ENCODE data around the gene EVI2A. TPM values are rescaled to one million over a fixed set of nuclear protein-coding genes. Genes with fewer than 3 reads are reported as not detected.
"Not testable (repeated sequence)": the region's sequence is repeated elsewhere in the genome, so short reads cannot be mapped to it uniquely, and the experiment has no call there.

Gene EVI2A
- total RNA-seq, 1 donor from 2014 or later: not detected

DNA sequence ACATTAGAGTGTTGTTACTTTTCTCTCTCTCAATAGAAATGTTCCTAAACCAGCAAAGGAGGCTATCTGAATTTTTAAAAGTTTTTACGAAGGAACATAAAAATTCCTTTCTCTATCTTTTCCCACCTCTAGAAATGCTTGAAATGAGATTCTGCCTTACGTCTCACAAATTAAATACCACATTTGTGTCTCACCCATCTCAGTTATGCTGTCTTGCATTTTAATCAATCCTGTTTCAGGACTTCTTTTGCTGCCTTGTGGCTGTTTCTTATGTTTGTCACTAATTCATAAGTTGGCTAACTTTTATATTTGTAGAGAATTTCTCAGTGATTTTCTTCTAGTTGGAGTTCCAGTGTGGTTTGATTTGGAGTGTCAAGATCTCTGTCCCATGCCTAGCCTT is 27.8 kb downstream of the EVI2A start:
- FAIRE-seq: no peak
- no peaks in the 10 kb centered on the region for H3K27me3 ChIP-seq (ENCODE audit: control insufficient read depth, insufficient read depth, low read length)
- H3K4me3 ChIP-seq (ENCODE audit: low read depth, low read length): no peak overlapping the region
- no peak for DNase-seq (ENCODE audit: low read depth)
- peaks cover 2% of the 10 kb centered on the region for H3K36me3 ChIP-seq (ENCODE audit: control insufficient read depth, insufficient read depth, low read length)
- no peak for TF ChIP-seq CTCF (IDR thresholded peaks at IDR 0.05; ENCODE audit: insufficient read depth, low read length, severe bottlenecking)

- FAIRE-seq: no peak
- TF ChIP-seq CTCF (IDR thresholded peaks at IDR 0.05; ENCODE audit: insufficient read depth, low read length, severe bottlenecking): no peak
- H3K36me3 ChIP-seq (ENCODE audit: control insufficient read depth, insufficient read depth, low read length): peaks cover 2% of the 10 kb centered on the region
Measured at GRCh38 chr17:31291820-31292219, 29.6 kb downstream of the EVI2A start.

GRCh38 chr17:31289790-31290189 is 31.6 kb downstream of the EVI2A start:
- TF ChIP-seq CTCF (IDR thresholded peaks at IDR 0.05; ENCODE audit: insufficient read depth, low read length, severe bottlenecking): no peak
- H3K27me3 ChIP-seq (ENCODE audit: control insufficient read depth, insufficient read depth, low read length): no peaks in the 10 kb centered on the region
- H3K4me3 ChIP-seq (ENCODE audit: low read depth, low read length): no peak overlapping the region
- H3K36me3 ChIP-seq (ENCODE audit: control insufficient read depth, insufficient read depth, low read length): peaks cover 4% of the 10 kb centered on the region
- FAIRE-seq (no peak), DNase-seq (ENCODE audit: low read depth) (no peak)

More at GRCh38 chr17:31291820-31292219, 29.6 kb downstream of the EVI2A start:
- DNase-seq (ENCODE audit: low read depth): no peak
- Histone ChIP-seq H3K27me3 (ENCODE audit: control insufficient read depth, insufficient read depth, low read length) (no peaks in the 10 kb centered on the region), H3K4me3 (ENCODE audit: low read depth, low read length) (no peak overlapping the region)

- H3K4me3 ChIP-seq (ENCODE audit: low read depth, low read length); H3K27me3 ChIP-seq (ENCODE audit: control insufficient read depth, insufficient read depth, low read length); FAIRE-seq; H3K36me3 ChIP-seq (ENCODE audit: control insufficient read depth, insufficient read depth, low read length); DNase-seq (ENCODE audit: low read depth): not testable (repeated sequence)
Measured at GRCh38 chr17:31287932-31288331, 33.5 kb downstream of the EVI2A start.

GRCh38 chr17:31286587-31286986 is 34.8 kb downstream of the EVI2A start:
- TF ChIP-seq CTCF (IDR thresholded peaks at IDR 0.05; ENCODE audit: insufficient read depth, low read length, severe bottlenecking): no peak
- Histone ChIP-seq H3K4me3 (ENCODE audit: low read depth, low read length) (no peak overlapping the region), H3K36me3 (ENCODE audit: control insufficient read depth, insufficient read depth, low read length) (peaks cover 4% of the 10 kb centered on the region), H3K27me3 (ENCODE audit: control insufficient read depth, insufficient read depth, low read length) (no peaks in the 10 kb centered on the region)
- DNase-seq (ENCODE audit: low read depth) (no peak), FAIRE-seq (no peak)

DNA sequence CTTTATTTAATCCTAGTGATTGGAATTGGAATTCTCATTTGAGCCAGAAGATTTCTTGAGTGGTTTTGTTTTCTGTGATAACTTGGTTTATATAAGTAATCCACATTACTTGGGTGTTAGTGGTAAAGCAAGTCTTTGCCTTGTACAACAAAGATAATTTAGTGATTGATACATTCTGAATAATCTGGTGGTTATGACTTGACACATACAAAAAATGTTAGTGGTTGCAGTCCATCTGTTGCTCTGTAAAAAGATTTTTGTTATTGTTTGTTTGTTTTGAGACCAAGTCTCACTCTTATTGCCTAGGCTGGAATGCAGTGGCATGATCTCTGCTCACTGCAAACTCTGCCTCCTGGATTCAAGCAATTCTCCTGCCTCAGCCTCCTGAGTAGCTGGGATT is 37.6 kb downstream of the EVI2A start:
- FAIRE-seq (no peak), DNase-seq (ENCODE audit: low read depth) (no peak)
- no peak for TF ChIP-seq CTCF (IDR thresholded peaks at IDR 0.05; ENCODE audit: insufficient read depth, low read length, severe bottlenecking)
- Histone ChIP-seq H3K27me3 (ENCODE audit: control insufficient read depth, insufficient read depth, low read length) (no peaks in the 10 kb centered on the region), H3K4me3 (ENCODE audit: low read depth, low read length) (no peak overlapping the region), H3K36me3 (ENCODE audit: control insufficient read depth, insufficient read depth, low read length) (peaks cover 2% of the 10 kb centered on the region)

Measured in bronchial epithelial cell (primary cell).